HUDEP-2 (cell line): ENCODE data around the gene KTI12.
A peak's percentile ranks its signal among the peaks of the same experiment; 100 is the strongest.
"Not testable (repeated sequence)": the region's sequence is repeated elsewhere in the genome, so short reads cannot be mapped to it uniquely, and the experiment has no call there.

Source experiments
- DNase-seq, 76 experiments: peaks; one replicate each; lab custom pipeline; 2025; ENCODE audit not compliant: unreplicated experiment in 76 of 76; lab: John Stamatoyannopoulos, UW

The KTI12 gene, protein sequence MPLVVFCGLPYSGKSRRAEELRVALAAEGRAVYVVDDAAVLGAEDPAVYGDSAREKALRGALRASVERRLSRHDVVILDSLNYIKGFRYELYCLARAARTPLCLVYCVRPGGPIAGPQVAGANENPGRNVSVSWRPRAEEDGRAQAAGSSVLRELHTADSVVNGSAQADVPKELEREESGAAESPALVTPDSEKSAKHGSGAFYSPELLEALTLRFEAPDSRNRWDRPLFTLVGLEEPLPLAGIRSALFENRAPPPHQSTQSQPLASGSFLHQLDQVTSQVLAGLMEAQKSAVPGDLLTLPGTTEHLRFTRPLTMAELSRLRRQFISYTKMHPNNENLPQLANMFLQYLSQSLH

DNA sequence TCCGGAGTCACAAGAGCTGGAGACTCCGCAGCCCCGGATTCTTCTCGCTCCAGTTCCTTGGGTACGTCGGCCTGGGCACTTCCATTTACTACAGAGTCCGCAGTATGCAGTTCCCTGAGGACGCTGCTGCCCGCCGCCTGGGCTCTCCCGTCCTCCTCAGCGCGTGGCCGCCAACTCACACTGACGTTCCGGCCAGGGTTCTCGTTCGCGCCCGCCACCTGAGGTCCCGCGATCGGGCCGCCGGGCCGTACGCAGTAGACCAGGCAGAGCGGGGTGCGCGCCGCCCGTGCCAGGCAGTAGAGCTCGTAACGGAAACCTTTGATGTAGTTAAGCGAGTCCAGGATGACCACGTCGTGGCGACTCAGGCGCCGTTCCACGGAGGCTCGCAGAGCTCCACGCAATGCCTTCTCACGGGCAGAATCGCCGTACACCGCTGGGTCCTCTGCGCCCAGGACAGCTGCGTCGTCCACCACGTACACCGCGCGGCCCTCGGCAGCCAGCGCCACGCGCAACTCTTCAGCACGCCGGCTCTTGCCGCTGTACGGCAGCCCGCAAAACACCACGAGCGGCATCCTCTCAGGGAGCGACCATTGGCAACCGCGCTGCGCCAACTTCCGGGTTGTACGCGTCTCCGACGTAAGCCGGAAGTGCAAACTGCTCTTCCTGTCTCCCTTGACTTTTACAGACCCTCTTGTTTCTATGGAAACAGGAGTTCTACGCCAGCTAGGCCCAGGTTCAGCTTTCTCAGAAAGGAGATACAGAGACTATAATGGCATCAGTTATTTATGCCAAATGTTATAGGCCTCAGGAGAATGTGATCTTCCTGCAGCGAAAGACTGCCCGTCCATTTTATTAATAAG, at the start of gene KTI12:
KTI12 (minus strand) TSS at position 621 of the 860 bp plus-strand sequence; CDS start at position 572, 49 bp downstream.
- peak in 75 of 76 experiments; percentile 12 to 82 (median 70) for DNase-seq

GRCh38 chr1:52080014-52080415, 46.4 kb upstream of the KTI12 start:
- DNase-seq, result no peak

DNA sequence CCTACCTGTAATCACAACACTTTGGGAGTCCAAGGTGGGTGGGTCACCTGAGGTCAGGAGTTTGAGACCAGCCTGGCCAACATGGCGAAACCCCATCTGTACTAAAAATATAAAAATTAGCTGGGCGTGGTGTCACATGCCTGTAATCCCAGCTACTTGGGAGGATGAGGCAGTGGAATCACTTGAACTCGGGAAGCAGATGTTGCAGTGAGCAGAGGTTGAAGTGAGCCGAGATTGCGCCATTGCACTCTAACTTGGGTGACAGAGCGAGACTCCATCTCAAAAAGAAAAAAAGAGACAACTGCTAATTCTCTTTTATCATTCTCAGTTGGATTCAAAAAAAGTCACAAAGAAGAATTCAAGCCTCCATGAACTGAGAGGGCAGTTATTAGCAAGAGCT, 43.7 kb upstream of the KTI12 start:
- DNase-seq, result not testable (repeated sequence)

GRCh38 chr1:52072291-52072690, 38.7 kb upstream of the KTI12 start:
- no peak for DNase-seq

GRCh38 chr1:52070704-52071103, 37.1 kb upstream of the KTI12 start:
- DNase-seq, result no peak

DNA sequence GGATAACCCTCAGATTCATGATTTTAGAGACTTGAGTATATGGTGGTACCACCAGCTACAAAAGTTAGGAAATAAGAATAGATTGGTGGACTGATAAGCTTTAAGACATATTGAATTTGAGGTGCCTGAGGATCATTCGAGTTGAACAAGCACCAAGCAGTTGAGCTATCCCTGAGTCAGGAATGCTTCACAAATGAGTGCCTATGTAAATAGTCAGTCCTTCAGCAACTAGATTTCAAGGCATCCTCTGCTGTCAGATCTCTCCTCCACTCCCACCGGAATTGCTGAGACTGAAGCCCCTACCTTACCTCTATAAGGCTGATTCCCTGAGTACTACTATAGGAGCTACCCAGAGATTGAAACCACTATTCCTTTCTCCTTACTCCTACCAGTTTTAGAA, 29.6 kb upstream of the KTI12 start:
- DNase-seq, result no peak

DNA sequence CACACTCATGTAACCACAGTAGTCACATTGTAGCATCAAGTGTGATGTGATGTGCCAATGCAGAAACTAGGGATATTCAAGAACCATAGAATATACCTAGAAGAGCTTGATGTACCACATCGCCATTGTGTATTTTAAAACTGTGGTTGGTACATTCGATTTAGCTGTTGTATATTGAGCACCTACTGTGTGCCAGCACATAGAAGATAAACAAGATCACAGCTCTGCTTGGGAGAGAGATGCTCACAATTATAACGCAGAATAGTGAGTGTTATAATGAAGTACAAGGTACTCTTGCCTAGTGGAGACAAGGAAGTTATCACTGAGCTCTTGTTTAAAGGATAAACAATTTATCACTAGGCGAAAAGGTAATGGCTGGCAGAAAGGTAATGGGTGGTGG, 27.2 kb upstream of the KTI12 start:
- DNase-seq, result no peak

GRCh38 chr1:52059888-52060287, 26.3 kb upstream of the KTI12 start:
- no peak for DNase-seq

DNA sequence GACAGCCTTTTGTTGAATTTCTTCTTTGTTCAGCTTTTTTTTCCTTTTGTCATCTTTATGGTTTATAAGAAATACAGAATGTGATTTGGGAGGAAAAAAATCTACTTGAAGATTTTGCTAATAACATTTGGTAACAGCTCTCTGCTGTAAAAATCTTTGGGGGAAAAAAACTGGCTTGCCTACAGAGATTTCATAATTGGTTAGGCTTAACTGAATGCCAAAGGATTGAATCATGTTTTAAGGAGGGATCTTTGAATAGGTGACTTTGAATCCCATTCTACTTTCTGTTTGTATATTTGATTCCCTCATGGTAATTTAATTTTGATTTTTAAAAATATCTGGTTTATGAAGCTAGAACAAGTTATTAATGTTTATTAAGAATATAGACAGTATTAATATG, 25.7 kb upstream of the KTI12 start:
- no peak for DNase-seq

- DNase-seq, result no peak
Measured at GRCh38 chr1:52057876-52058415, 24.3 kb upstream of the KTI12 start.

DNA sequence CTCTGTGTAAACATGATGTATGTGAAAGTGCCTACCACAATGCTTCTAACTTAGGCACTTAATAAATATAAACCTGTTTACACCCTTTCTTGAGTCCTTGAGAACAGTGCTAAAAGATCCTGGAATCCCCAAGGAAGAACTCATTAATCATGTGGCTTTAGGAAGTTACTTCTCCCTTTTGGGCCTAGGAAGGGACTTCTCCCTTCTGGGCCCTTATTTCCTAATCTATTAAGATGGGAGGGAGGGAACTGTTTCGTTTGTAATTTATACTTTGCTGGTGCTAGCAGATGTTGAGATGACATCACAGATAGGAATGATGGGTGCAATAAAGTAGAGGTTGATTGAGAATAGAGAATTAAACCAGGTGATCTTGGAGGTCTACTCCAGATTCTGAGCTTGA, 23.6 kb upstream of the KTI12 start:
- no peak for DNase-seq

GRCh38 chr1:52056937-52057231, 23.3 kb upstream of the KTI12 start:
- DNase-seq, result no peak

GRCh38 chr1:52056163-52056936, 22.7 kb upstream of the KTI12 start, which contains the start of gene BTF3L4:
Gene BTF3L4, plus strand, starts transcription at chr1:52056295. Its CDS starts 3,553 bp downstream, at chr1:52059848.
- DNase-seq, result peak; percentile 11 to 96 (median 89)

DNA sequence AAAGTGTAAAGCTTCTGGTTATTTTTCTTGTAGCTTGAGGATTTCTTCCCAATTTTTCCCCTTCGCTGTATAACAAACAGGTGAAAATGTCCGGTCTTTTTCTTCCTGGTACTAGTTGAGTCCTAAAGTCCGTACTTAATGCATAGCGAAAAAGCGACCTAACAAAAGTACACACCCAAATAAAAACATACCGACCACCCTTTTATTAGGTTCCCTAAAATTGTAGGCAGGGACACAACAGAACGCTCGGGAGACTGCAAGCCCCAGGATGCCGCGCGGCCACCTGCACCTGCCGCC, 22.2 kb upstream of the KTI12 start:
- DNase-seq, result no peak

DNA sequence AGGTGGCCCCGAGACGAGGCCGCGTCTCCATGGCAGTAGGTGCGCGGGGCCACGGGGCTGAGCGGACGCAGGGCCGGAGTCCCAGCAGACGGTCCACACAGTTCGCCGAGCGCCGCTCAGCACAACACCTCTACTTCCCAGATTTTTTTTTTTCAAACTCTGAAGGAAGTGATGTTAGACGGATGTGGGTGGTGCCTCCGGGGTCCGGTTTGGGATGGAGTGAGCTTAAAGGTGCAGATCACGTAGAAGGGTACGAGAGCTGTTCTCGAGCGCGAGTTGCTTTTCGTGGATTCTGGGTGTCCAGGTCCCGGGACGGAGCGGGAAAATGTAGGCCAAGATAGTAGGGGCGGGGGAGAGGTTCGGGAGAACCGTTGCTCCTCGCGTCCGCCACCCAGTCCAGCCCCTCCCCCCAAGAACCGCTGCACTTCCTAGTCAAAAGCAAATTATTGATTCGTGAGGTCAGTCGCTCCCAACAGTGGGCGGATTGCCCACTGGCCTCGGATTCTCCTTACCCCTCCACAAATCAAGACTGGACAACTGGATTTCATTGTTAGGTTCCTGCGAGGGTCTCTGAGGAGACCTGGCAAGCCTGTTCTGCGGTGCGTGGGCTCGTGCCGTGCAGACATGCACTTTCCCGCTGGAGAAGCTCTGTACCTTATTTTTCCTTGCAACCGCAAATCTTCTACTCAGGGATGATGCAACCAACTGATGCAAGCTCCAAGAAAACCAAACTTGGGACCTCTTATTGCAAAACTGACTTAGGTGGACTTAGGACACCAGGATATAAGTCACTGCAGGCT, 21.7 kb upstream of the KTI12 start, which contains the start of gene TXNDC12:
TXNDC12 (minus strand) TSS at position 126 of the 800 bp plus-strand sequence; CDS start at position 31, 95 bp downstream.
- peak in 74 of 76 experiments; percentile 16 to 80 (median 63) for DNase-seq

DNA sequence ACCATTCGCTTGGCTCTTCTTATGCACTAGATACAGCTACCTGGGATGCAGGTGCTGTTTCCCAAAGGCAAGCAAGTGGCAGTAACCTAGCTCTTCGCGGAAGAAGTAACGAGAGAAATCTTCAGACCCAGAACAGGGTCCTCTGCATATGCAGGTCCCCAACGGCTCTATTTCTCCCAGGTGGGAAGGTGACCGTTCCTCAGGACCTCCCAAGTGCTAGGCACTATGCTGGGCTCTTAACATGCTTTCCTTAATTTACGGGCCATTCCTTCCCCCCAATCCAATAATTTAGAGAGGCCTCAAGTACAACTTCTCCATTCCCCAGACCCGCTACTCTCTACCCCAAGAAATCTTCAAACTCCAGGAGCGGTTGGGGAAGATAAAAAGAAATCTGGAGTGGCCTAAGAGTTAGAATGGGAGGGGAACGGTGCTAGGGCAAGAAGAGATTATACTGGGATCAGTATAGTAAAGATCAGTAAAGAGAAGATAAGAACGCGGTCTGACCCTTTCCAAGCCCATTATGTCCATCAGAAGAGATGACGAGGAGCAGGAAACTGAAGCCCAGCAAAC, 21.0 kb upstream of the KTI12 start:
- DNase-seq, result peak in 1 of 76 experiments; percentile 61

DNA sequence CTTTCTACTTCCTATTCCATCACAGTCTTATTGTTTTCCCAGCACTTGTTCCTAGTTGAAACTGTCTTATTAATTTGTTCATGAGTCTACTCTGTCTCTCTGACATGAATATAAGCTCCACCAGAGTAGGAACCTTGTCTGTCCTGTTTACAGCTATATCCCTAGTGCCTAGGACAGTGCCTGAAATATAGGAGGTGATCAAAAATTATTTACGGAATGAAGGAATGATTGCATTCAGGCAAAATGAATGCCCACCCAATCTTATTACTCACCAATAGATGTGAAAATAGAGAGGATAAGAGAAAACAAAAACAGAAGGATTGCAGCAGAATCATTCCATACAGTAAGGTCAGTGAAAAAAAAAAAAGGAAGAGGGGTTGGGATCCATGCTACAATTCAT, 20.3 kb upstream of the KTI12 start:
- no peak for DNase-seq

- DNase-seq, result not testable (repeated sequence)
Measured at GRCh38 chr1:52049337-52049736, 15.7 kb upstream of the KTI12 start.

GRCh38 chr1:52045666-52046195, 12.1 kb upstream of the KTI12 start:
- not testable (repeated sequence) for DNase-seq
